Prostate gland (tissue), 2 donors: ENCODE data around the gene GPR32. TPM values are rescaled to one million over a fixed set of nuclear protein-coding genes. Genes with fewer than 3 reads are reported as not detected.
"Not testable (repeated sequence)": the region's sequence is repeated elsewhere in the genome, so short reads cannot be mapped to it uniquely, and the experiment has no call there.

ENCODE experiments used
- DNase-seq: peaks from one replicate; pipeline ENCODE4 v3.0.0-alpha.2; 2019; ENCODE audit warnings: low spot score
- H3K27ac ChIP-seq, 2 donors: fragments of 200-600 bp; sonication (generic); 2 replicates each; pipeline ENCODE4 v1.5.1; 2017 to 2019
- H3K27me3 ChIP-seq: fragments of 200-600 bp; sonication (generic); replicated peaks from 2 replicates; pipeline ENCODE4 v1.5.1; 2019; ENCODE audit not compliant: insufficient read depth
- H3K36me3 ChIP-seq, 2 donors: fragments of 200-600 bp; sonication (generic); 1 replicate in 1 of 2; 2 replicates in 1 of 2; pipeline versions ENCODE4 v1.5.1 to v1.8.1; 2017 to 2019
- H3K4me1 ChIP-seq: fragments of 200-600 bp; sonication (generic); replicated peaks from 2 replicates; pipeline ENCODE4 v1.5.1; 2019
- H3K4me3 ChIP-seq, 2 donors: fragments of 200-600 bp; sonication (generic); 2 replicates each; pipeline ENCODE4 v1.5.1; 2017 to 2019
- H3K9me3 ChIP-seq: fragments of 200-600 bp; sonication (generic); 2 replicates; pipeline ENCODE4 v1.5.1; 2017
- POLR2A ChIP-seq: fragments of 450-650 bp; IDR thresholded peaks from one replicate; pipeline ENCODE4 v1.6.1; 2016; ENCODE audit warnings: antibody characterized with exemption, mild to moderate bottlenecking
- POLR2AphosphoS5 ChIP-seq: sonication (generic); formaldehyde crosslinking; IDR thresholded peaks from one replicate; pipeline ENCODE4 v1.6.1; 2017; ENCODE audit warnings: antibody characterized with exemption
- WGBS: methylation state at CpG from one replicate; pipeline ENCODE4 v1.1.5; 2018; 5-methylcytosine and 5-hydroxymethylcytosine counted together
- intact Hi-C: fragments of 100-400 bp; cut with DNase I; formaldehyde crosslinking; loops from one replicate; pipeline ENCODE4 v1.14.2; 2022
- total RNA-seq, 2 donors: library from RNA; depleted of rRNA; stranded (reverse); fragments of >200 nt; gene quantifications; one replicate each; pipeline ENCODE4 v1.1.0, GENCODE V29; 2016
- TF ChIP-seq, protein P1 (sequence below), 4 experiments: fragments of 200-600 bp in 2 of 4; fragments of 450-650 bp in 2 of 4; sonication (generic) in 2 of 4; IDR thresholded peaks; 1 replicate in 3 of 4; 2 replicates in 1 of 4; pipeline ENCODE4 v1.5.1; 2016 to 2019; ENCODE audit warnings: antibody characterized with exemption in 4 of 4, mild to moderate bottlenecking in 2 of 4, moderate library complexity in 2 of 4

Gene GPR32
- total RNA-seq, 2 donors from 2014 or later: not detected

DNA sequence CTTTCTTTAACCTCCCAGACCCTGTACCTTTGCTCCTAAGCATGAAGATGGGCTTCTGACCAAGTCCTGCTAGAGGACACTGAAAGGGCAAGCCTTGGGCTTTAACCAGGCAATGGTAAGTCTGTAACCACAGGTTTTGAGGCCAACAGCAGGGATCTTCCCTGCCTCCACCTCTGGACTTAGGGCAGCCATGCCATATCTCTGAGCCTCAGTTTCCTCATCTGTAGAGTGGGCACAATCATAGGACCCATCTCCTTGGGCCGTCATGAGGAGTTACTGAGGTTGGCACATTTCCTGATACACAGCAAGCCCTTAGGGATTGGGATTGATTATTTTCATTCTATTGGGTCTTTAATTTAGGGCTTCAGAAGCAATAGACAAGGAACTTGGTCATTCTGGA is 38.6 kb downstream of the GPR32 start:
- DNase-seq: no peak
- H3K27me3 ChIP-seq: no peaks in the 10 kb centered on the region
- 50% methylated on average over 1 of the region's 1 CpG for WGBS
- H3K4me3 ChIP-seq: no peak overlapping the region
- no peaks in the 10 kb centered on the region for H3K9me3 ChIP-seq
- no peak for TF ChIP-seq POLR2AphosphoS5
- TF ChIP-seq, protein P1, sequence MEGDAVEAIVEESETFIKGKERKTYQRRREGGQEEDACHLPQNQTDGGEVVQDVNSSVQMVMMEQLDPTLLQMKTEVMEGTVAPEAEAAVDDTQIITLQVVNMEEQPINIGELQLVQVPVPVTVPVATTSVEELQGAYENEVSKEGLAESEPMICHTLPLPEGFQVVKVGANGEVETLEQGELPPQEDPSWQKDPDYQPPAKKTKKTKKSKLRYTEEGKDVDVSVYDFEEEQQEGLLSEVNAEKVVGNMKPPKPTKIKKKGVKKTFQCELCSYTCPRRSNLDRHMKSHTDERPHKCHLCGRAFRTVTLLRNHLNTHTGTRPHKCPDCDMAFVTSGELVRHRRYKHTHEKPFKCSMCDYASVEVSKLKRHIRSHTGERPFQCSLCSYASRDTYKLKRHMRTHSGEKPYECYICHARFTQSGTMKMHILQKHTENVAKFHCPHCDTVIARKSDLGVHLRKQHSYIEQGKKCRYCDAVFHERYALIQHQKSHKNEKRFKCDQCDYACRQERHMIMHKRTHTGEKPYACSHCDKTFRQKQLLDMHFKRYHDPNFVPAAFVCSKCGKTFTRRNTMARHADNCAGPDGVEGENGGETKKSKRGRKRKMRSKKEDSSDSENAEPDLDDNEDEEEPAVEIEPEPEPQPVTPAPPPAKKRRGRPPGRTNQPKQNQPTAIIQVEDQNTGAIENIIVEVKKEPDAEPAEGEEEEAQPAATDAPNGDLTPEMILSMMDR (IDR thresholded peaks at IDR 0.05): no peak
- TF ChIP-seq POLR2A: no peak
- intact Hi-C loops: loop anchor here (10.0 kb wide), 1 partner anchor 424 kb away; the partner anchor contains the start of gene POLD1
- H3K36me3 ChIP-seq: no peaks in the 10 kb centered on the region
- no peaks in the 10 kb centered on the region for H3K4me1 ChIP-seq
- H3K27ac ChIP-seq: no peak overlapping the region

DNA sequence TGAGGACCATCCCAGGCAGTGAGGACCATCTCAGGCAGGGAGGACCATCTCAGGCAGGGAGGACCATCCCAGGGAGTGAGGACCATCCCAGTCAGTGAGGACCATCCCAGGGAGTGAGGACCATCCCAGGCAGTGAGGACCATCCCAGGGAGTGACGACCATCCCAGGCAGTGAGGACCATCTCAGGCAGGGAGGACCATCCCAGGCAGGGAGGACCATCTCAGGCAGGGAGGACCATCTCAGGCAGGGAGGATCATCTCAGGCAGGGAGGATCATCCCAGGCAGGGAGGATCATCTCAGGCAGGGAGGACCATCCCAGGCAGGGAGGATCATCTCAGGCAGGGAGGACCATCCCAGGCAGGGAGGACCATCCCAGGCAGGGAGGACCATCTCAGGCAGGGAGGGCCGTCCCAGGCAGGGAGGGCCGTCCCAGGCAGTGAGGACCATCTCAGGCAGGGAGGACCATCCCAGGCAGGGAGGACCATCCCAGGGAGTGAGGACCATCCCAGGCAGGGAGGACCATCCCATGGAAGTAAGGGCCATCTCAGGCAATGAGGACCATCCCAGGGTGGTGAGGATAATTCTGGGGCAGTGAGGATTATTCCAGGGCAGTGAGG is 41.5 kb downstream of the GPR32 start:
- H3K4me1 ChIP-seq, H3K27me3 ChIP-seq, H3K36me3 ChIP-seq, intact Hi-C loops, H3K27ac ChIP-seq, H3K9me3 ChIP-seq, DNase-seq, H3K4me3 ChIP-seq: not testable (repeated sequence)
- 100% methylated on average over 3 of the region's 3 CpGs for WGBS

DNA sequence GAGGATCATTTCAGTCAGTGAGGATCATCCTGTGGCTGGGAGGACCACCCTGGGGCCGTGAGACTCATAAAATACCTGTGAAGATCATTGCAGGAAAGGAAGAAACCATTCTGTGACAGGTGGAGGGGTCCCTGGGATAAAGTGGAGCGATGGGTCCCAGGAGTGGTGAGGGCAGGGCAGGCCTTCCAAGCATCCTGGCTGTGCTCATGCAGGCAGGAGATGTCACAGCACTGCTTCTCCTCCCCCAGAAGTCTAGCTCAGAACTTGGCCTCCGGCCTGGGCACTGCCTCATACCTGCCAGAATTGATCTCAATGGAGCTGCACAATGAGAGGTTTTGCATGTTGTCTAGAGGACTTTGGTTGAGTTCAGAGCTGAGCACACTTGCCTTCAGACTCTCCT is 42.2 kb downstream of the GPR32 start:
- WGBS: 56% methylated on average over 3 of the region's 3 CpGs
- H3K27ac ChIP-seq: no peak overlapping the region
- H3K36me3 ChIP-seq: no peaks in the 10 kb centered on the region
- no peak for DNase-seq
- H3K9me3 ChIP-seq: no peaks in the 10 kb centered on the region
- intact Hi-C loops: no loop called here
- TF ChIP-seq POLR2A (no peak), POLR2AphosphoS5 (no peak)
- TF ChIP-seq, protein P1 (IDR thresholded peaks at IDR 0.05): no peak
- no peaks in the 10 kb centered on the region for H3K4me1 ChIP-seq
- no peaks in the 10 kb centered on the region for H3K27me3 ChIP-seq
- H3K4me3 ChIP-seq: no peak overlapping the region

DNA sequence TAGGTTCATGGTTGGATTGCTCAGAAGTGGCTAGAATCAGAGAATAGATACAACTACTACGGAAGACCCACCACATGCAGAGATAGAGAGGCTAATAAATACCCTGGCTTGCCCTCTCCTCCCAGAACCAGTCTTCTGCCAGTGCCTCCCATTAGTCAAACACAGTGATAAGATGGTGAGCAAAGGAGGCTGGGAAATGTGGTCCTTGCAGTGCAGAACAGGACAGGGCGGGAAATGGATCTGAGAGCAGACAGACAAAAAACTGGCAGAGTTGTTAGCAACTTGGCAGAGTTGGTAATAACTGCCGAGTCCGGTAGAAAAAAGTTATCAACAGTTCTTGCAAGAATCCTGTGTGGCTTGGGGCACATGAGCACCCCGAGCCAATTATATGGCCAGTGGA is 44.6 kb downstream of the GPR32 start:
- Histone ChIP-seq H3K4me3 (no peak overlapping the region), H3K27ac (no peak overlapping the region), H3K27me3 (no peaks in the 10 kb centered on the region), H3K4me1 (no peaks in the 10 kb centered on the region), H3K36me3 (no peaks in the 10 kb centered on the region), H3K9me3 (no peaks in the 10 kb centered on the region)
- 71% methylated on average over 5 of the region's 5 CpGs for WGBS
- DNase-seq: no peak
- TF ChIP-seq POLR2A: no peak
- TF ChIP-seq, protein P1 (IDR thresholded peaks at IDR 0.05): no peak
- no peak for TF ChIP-seq POLR2AphosphoS5
- intact Hi-C loops: no loop called here

DNA sequence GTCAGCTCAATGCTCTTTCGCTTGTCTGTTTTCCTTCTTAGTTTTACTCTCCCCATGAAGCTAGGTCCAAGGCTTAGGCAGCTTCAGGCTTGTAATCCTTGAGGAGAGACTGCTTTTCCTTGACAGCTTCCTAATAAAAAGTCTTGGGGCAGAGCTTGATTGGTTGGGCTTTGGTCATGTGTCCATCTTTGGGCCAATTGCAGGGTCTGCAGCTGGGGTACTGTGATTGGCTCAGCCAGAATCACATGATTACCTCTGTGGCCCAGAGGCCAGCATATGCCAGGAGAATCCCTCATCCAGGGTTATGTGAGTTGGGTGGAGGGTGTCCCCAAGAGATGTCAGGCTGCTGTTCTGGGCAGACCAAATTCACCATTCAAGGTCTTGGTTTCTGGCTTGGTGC is 45.2 kb downstream of the GPR32 start:
- no peak overlapping the region for H3K4me3 ChIP-seq
- no peak for DNase-seq
- H3K27me3 ChIP-seq: no peaks in the 10 kb centered on the region
- WGBS: 100% methylated on average over 1 of the region's 1 CpG
- TF ChIP-seq, protein P1 (IDR thresholded peaks at IDR 0.05): no peak
- no peak for TF ChIP-seq POLR2A
- TF ChIP-seq POLR2AphosphoS5: no peak
- no peaks in the 10 kb centered on the region for H3K9me3 ChIP-seq
- intact Hi-C loops: no loop called here
- no peak overlapping the region for H3K27ac ChIP-seq
- H3K36me3 ChIP-seq: no peaks in the 10 kb centered on the region
- no peaks in the 10 kb centered on the region for H3K4me1 ChIP-seq
